ENCODE data around the gene ZCCHC8. TPM values are rescaled to one million over a fixed set of nuclear protein-coding genes. Genes with fewer than 3 reads are reported as not detected.
"Not testable (repeated sequence)": the region's sequence is repeated elsewhere in the genome, so short reads cannot be mapped to it uniquely, and the experiment has no call there.

Gene ZCCHC8
- total and polyA plus RNA-seq, 8 donors, result 8.6 to 23.7 (median 10.6) TPM

DNA sequence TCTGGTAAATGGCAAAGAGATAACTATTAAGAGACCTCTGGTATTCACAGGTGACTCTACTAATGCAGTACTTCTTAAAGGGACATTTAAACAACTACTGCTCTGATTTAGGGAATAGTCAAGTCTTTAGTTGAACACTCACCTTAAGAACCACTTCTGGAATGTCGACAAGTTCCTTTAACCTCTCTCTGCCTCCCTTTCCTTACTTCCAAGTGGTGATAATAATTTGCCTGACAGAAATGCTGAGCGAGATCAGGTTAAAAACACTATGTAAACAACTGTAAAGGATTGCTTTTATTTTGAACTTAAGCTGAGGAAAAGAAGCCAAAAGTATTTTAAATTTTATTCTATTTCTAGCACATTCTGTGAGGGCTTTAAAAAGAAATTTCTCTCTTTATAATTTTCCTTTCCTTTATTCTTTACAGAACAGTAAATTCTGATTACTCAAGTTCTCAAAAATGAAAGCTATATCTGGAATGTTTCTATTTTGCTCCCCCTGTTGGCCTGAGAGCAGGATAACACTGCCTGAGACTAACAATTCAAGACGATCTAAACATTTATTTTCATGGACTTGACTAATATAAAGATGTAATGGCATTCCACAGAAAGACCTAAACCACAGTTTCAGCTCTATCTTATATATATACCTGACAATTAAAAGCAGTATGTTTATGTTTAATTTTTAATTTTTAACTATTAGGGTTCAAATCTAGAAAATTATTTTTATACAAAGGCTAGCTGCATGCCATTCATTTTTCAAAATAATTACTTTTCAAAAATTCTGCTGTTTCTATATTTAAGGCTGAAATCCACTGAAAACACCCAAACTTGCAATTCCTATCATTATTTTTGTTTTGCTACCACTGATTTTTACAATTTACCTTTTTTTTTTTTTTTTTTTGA, 29.2 kb downstream of the ZCCHC8 start:
- peak; percentile 90 for FAIRE-seq
- WGBS, 2 donors, result 5 to 11% methylated on average over 3 of the region's 3 CpGs
- peak overlapping the region in 3 of 4 donors; percentile 6 to 32 (median 20) for H3K27ac ChIP-seq
- peak; percentile 55 to 93 (median 86) for ATAC-seq
- TF ChIP-seq, protein P1, sequence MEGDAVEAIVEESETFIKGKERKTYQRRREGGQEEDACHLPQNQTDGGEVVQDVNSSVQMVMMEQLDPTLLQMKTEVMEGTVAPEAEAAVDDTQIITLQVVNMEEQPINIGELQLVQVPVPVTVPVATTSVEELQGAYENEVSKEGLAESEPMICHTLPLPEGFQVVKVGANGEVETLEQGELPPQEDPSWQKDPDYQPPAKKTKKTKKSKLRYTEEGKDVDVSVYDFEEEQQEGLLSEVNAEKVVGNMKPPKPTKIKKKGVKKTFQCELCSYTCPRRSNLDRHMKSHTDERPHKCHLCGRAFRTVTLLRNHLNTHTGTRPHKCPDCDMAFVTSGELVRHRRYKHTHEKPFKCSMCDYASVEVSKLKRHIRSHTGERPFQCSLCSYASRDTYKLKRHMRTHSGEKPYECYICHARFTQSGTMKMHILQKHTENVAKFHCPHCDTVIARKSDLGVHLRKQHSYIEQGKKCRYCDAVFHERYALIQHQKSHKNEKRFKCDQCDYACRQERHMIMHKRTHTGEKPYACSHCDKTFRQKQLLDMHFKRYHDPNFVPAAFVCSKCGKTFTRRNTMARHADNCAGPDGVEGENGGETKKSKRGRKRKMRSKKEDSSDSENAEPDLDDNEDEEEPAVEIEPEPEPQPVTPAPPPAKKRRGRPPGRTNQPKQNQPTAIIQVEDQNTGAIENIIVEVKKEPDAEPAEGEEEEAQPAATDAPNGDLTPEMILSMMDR (IDR thresholded peaks at IDR 0.05), result peak; percentile 22 to 70 (median 60)
- H3K27me3 ChIP-seq, result no peaks in the 10 kb centered on the region
- H3K36me3 ChIP-seq, result peaks cover 6 to 27% (median 6%) of the 10 kb centered on the region in 3 donors
- intact Hi-C loops (cut with DNase I), result loop anchor here in 2 of 3 donors (5.0 kb wide), 1 partner anchor 74 kb away; no protein-coding TSS in a partner anchor
- H3K4me3 ChIP-seq, result no peak overlapping the region
- H3K4me1 ChIP-seq, result peaks cover 4 to 8% (median 6%) of the 10 kb centered on the region in 3 donors
- no peaks in the 10 kb centered on the region for H3K9me3 ChIP-seq
- no peak for DNase-seq

DNA sequence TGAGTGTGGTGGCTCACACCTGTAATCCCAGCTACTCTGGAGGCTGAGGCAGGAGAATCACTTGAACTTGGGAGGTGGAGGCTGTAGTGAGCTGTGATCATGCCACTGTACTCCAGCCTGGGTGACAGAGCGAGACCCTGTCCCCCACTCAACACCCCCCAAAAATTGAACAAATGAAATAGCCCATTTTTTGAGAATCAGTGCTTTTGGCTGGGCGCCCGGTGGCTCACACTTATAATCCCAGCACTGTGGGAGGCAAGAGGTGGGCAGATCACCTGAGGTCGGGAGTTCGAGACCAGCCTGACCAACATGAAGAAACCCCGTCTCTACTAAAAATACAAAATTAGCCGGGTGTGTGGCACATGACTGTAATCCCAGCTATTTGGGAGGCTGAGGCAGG, 30.2 kb downstream of the ZCCHC8 start:
- not testable (repeated sequence) for H3K4me1 ChIP-seq, ATAC-seq, FAIRE-seq, H3K27me3 ChIP-seq, H3K9me3 ChIP-seq, H3K27ac ChIP-seq, H3K4me3 ChIP-seq
- intact Hi-C loops (cut with DNase I), result loop anchor here in 2 of 3 donors (5.0 kb wide), 1 partner anchor 73 kb away; no protein-coding TSS in a partner anchor
- peaks cover 6 to 17% (median 6%) of the 10 kb centered on the region in 3 donors for H3K36me3 ChIP-seq
- DNase-seq, result peak in 1 of 6 donors; percentile 43
- 91 to 93% methylated on average over 7 of the region's 7 CpGs for WGBS, 2 donors

- not testable (repeated sequence) for H3K4me3 ChIP-seq, ATAC-seq, H3K9me3 ChIP-seq, FAIRE-seq, H3K4me1 ChIP-seq, H3K27me3 ChIP-seq, H3K27ac ChIP-seq
- intact Hi-C loops (cut with DNase I), result loop anchor here in 2 of 3 donors (5.0 kb wide), 1 partner anchor 73 kb away; no protein-coding TSS in a partner anchor
- peaks cover 6 to 15% (median 6%) of the 10 kb centered on the region in 3 donors for H3K36me3 ChIP-seq
- 82 to 86% methylated on average over 6 of the region's 6 CpGs for WGBS, 2 donors
- DNase-seq, result peak in 1 of 6 donors; percentile 29
Measured at GRCh38 chr12:122469856-122470255, 30.9 kb downstream of the ZCCHC8 start.

- intact Hi-C loops (cut with DNase I), result no loop called here
- Histone ChIP-seq H3K36me3 (no peaks in the 10 kb centered on the region), H3K27ac (no peak overlapping the region), H3K4me1 (peaks cover 4 to 8% (median 6%) of the 10 kb centered on the region in 3 donors), H3K27me3 (no peaks in the 10 kb centered on the region), H3K9me3 (no peaks in the 10 kb centered on the region), H3K4me3 (no peak overlapping the region)
- TF ChIP-seq, protein P1 (IDR thresholded peaks at IDR 0.05), result no peak
- DNase-seq (no peak), ATAC-seq (no peak), FAIRE-seq (no peak)
- WGBS, 2 donors, result 46 to 58% methylated on average over 4 of the region's 4 CpGs
Measured at GRCh38 chr12:122467983-122468382, 32.7 kb downstream of the ZCCHC8 start.

DNA sequence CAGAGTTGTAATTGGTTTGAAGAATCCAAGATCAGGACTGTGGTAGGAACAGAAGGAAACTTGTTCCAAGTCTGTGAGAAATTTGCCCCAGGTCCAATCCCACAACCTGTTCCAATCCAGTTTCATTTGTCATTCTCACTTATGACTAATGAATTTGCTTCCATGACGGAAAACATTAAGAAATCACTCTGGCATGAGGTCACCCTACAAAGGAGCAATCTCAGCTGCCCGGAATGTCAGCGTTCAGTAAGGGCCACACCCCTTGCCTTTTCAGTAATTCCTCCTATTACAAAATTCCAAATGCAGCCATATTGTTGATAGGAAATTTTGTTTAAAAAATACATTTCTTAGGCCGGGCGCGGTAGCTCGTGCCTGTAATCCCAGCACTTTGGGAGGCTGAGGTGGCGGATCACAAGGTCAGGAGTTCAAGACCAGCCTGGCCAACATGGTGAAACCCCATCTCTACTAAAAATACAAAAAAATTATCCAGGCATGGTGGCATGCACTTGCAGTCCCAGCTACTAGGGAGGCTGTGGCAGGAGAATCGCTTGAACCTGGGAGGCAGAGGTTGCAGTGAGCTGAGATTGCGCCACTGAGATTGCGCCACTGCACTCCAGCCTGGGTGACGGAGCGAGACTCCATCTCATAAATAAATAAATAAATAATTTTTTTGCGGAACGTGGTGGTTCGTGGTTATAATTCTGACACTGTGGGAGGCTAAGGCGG, 36.3 kb downstream of the ZCCHC8 start:
- H3K27me3 ChIP-seq, FAIRE-seq, H3K4me1 ChIP-seq, H3K36me3 ChIP-seq, H3K9me3 ChIP-seq, H3K4me3 ChIP-seq: not testable (repeated sequence)
- DNase-seq (peak in 3 of 6 donors; percentile 22 to 54 (median 38)), ATAC-seq (peak; percentile 69 to 91 (median 88))
- intact Hi-C loops (cut with DNase I), result loop anchor here in 1 of 3 donors (5.0 kb wide), 1 partner anchor 62 kb away; no protein-coding TSS in a partner anchor
- H3K27ac ChIP-seq, result peak overlapping the region; percentile 17 to 70 (median 29)
- WGBS, 2 donors, result 76 to 79% methylated on average over 17 of the region's 17 CpGs

DNA sequence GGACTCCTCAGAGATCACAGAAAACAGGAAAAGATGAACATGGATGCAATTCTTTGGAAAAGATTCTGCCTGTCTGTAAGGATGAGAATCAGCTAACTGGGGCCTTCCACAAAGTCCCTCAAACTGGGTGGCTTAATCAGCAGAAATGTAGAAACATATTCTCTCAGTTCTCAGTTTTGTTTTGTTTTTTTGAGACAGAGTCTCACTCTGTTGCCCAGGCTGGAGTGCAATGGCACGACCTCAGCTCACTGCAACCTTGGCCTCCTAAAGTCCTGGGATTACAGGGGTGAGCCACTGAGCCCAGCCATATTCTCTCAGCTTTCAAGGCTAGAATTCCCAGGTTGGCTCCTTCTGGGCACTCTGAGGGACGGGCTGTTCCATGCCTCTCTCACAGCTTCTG, 40.1 kb downstream of the ZCCHC8 start:
- ATAC-seq, result no peak
- Histone ChIP-seq H3K9me3 (no peaks in the 10 kb centered on the region), H3K27ac (no peak overlapping the region)

More for the DNA sequence above, 40.1 kb downstream of the ZCCHC8 start:
- no peak for FAIRE-seq
- intact Hi-C loops (cut with DNase I), result loop anchor here in 1 of 3 donors (5.0 kb wide), 1 partner anchor 58 kb away; no protein-coding TSS in a partner anchor
- TF ChIP-seq, protein P1 (IDR thresholded peaks at IDR 0.05), result no peak
- WGBS, 2 donors, result 82 to 87% methylated on average over 2 of the region's 2 CpGs
- DNase-seq, result peak in 1 of 6 donors; percentile 7
- Histone ChIP-seq H3K27me3 (no peaks in the 10 kb centered on the region), H3K36me3 (no peaks in the 10 kb centered on the region), H3K4me1 (no peaks in the 10 kb centered on the region), H3K4me3 (no peak overlapping the region)

All from pancreas (tissue), 10 donors.